Neural progenitor cell (in vitro differentiated cells): ENCODE data around the gene LYAR. TPM values are rescaled to one million over a fixed set of nuclear protein-coding genes. Genes with fewer than 3 reads are reported as not detected.

Experiments
- DNase-seq: peaks from one replicate; pipeline ENCODE4 v3.0.0-alpha.2; 2016; ENCODE audit warnings: low spot score
- H2AFZ ChIP-seq: fragments of 200-600 bp; sonication (generic); replicated peaks from 2 replicates; pipeline ENCODE4 v1.6.1; 2016; ENCODE audit warnings: antibody characterized with exemption
- H3F3A ChIP-seq: fragments of 200-600 bp; sonication (generic); 2 replicates; pipeline ENCODE4 v1.6.1; 2016; ENCODE audit warnings: antibody characterized with exemption, low read depth
- H3K27ac ChIP-seq: fragments of 200-600 bp; sonication (generic); 2 replicates; pipeline ENCODE4 v1.5.1; 2016; ENCODE audit warnings: mild to moderate bottlenecking
- H3K27me3 ChIP-seq: fragments of 200-600 bp; sonication (generic); 2 replicates; pipeline ENCODE4 v1.6.1; 2016; ENCODE audit warnings: mild to moderate bottlenecking, moderate library complexity
- H3K36me3 ChIP-seq: fragments of 200-600 bp; sonication (generic); 2 replicates; pipeline ENCODE4 v1.5.1; 2016
- H3K4me1 ChIP-seq: fragments of 200-600 bp; sonication (generic); 2 replicates; pipeline ENCODE4 v1.6.1; 2016; ENCODE audit warnings: mixed run types
- H3K4me2 ChIP-seq: fragments of 200-600 bp; sonication (generic); 2 replicates; pipeline ENCODE4 v1.6.1; 2016
- H3K4me3 ChIP-seq: fragments of 200-600 bp; sonication (generic); 2 replicates; pipeline ENCODE4 v1.5.1; 2016
- H3K79me2 ChIP-seq: fragments of 200-600 bp; sonication (generic); 2 replicates; pipeline ENCODE4 v1.6.1; 2016; ENCODE audit warnings: low read depth
- H3K9ac ChIP-seq: fragments of 200-600 bp; sonication (generic); 2 replicates; pipeline ENCODE4 v1.6.1; 2016
- H3K9me3 ChIP-seq: fragments of 200-600 bp; sonication (generic); 2 replicates; pipeline ENCODE4 v1.5.1; 2016; ENCODE audit warnings: low read depth
- H4K20me1 ChIP-seq: fragments of 200-600 bp; sonication (generic); 2 replicates; pipeline ENCODE4 v1.6.1; 2016; ENCODE audit warnings: low read depth
- H3K27ac Mint-ChIP-seq: 3 replicates; pipeline ENCODE4 v1.8.0; 2021; ENCODE audit warnings: mixed read lengths
- H3K27me3 Mint-ChIP-seq: 2 replicates; pipeline ENCODE4 v1.8.0; 2022; ENCODE audit warnings: low read depth, mild to moderate bottlenecking, inconsistent platforms, moderate library complexity, mixed read lengths; ENCODE audit not compliant: insufficient read depth
- H3K36me3 Mint-ChIP-seq: 3 replicates; pipeline ENCODE4 v1.8.0; 2021; ENCODE audit warnings: mixed read lengths
- H3K4me1 Mint-ChIP-seq: 3 replicates; pipeline ENCODE4 v1.8.0; 2021; ENCODE audit warnings: mixed read lengths
- H3K4me3 Mint-ChIP-seq: 3 replicates; pipeline ENCODE4 v1.8.0; 2021; ENCODE audit warnings: mild to moderate bottlenecking, moderate library complexity, mixed read lengths
- H3K9me3 Mint-ChIP-seq: 3 replicates; pipeline ENCODE4 v1.8.0; 2020; ENCODE audit warnings: mixed read lengths
- EZH2 ChIP-seq: fragments of 200-600 bp; sonication (generic); IDR thresholded peaks from 2 replicates; pipeline ENCODE4 v1.6.1; 2017; ENCODE audit warnings: antibody characterized with exemption, mild to moderate bottlenecking, moderate library complexity
- EZH2phosphoT487 ChIP-seq: fragments of 200-600 bp; sonication (generic); IDR thresholded peaks from 2 replicates; pipeline ENCODE4 v1.6.1; 2017; ENCODE audit warnings: antibody characterized with exemption
- total RNA-seq: library from RNA; depleted of rRNA; stranded (reverse); fragments of >200 nt; gene quantifications from 2 replicates; pipeline ENCODE4 v1.2.3, GENCODE V29; 2015; ENCODE audit warnings: low replicate concordance
- TF ChIP-seq, protein P1 (sequence below): fragments of 200-600 bp; sonication (generic); IDR thresholded peaks from 2 replicates; pipeline ENCODE4 v1.5.1; 2017; ENCODE audit warnings: antibody characterized with exemption, mild to moderate bottlenecking

The LYAR gene
- total RNA-seq, 1 donor from 2014 or later: 49.0 TPM

DNA sequence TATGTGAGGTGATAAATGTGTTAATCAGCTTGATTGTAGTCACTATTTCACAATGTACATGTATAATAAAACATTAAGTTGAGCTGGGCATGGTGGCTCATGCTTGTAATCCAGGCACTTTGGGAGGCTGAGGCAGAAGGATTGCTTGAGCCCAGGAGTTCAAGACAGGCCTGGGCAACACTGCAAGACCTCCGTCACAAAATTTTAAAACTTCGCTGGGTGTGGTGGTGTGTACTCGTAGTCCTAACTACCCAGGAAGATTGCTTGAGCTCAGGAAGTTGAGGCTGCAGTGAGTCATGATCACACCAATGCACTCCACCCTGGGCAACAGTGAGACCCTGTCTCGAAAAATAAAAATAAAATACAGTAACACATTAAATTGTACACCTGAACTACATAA lies 20.1 kb downstream of the LYAR start:
- Histone ChIP-seq H3K79me2 (no peaks in the 10 kb centered on the region), H3K9me3 (no peaks in the 10 kb centered on the region), H2AFZ (no peak overlapping the region), H3K4me2 (no peak overlapping the region), H4K20me1 (no peaks in the 10 kb centered on the region), H3K9ac (no peak overlapping the region), H3K27ac (no peak overlapping the region), H3K4me1 (no peaks in the 10 kb centered on the region), H3K4me3 (no peak overlapping the region), H3K36me3 (peaks cover 5% of the 10 kb centered on the region), H3K27me3 (no peaks in the 10 kb centered on the region), H3F3A (no peaks in the 10 kb centered on the region)
- TF ChIP-seq EZH2phosphoT487 (no peak), EZH2 (no peak)
- TF ChIP-seq, protein P1, sequence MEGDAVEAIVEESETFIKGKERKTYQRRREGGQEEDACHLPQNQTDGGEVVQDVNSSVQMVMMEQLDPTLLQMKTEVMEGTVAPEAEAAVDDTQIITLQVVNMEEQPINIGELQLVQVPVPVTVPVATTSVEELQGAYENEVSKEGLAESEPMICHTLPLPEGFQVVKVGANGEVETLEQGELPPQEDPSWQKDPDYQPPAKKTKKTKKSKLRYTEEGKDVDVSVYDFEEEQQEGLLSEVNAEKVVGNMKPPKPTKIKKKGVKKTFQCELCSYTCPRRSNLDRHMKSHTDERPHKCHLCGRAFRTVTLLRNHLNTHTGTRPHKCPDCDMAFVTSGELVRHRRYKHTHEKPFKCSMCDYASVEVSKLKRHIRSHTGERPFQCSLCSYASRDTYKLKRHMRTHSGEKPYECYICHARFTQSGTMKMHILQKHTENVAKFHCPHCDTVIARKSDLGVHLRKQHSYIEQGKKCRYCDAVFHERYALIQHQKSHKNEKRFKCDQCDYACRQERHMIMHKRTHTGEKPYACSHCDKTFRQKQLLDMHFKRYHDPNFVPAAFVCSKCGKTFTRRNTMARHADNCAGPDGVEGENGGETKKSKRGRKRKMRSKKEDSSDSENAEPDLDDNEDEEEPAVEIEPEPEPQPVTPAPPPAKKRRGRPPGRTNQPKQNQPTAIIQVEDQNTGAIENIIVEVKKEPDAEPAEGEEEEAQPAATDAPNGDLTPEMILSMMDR: no peak
- H3K27me3 Mint-ChIP-seq: peaks cover 2% of the 10 kb centered on the region
- H3K36me3 Mint-ChIP-seq: peaks cover 7% of the 10 kb centered on the region
- no peaks in the 10 kb centered on the region for H3K4me1 Mint-ChIP-seq
- no peak overlapping the region for H3K4me3 Mint-ChIP-seq
- H3K9me3 Mint-ChIP-seq: no peaks in the 10 kb centered on the region
- no peak for DNase-seq
- H3K27ac Mint-ChIP-seq: no peak overlapping the region

DNA sequence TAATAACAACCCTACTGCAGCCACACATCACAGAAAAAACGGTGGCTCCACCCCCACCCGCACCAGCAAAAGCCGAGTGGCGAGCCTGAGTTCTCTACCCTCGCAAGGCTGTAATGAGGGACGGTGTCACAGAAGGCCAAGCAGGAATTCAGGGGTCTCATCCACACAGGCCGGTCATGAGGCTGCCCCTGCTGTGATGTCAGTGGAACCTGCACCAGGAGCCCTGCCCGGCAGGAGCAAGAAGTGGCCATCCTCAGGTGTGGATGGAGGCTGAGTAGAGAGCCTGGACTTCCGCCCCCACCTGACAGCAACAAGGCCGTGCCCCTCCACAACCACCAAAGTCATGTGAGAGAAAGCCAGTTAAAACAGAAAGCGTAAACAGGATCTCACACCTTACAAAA lies 20.6 kb downstream of the LYAR start:
- H3K27ac ChIP-seq: no peak overlapping the region
- no peak overlapping the region for H3K4me2 ChIP-seq
- Mint-ChIP-seq H3K9me3 (no peaks in the 10 kb centered on the region), H3K4me1 (no peaks in the 10 kb centered on the region), H3K36me3 (peaks cover 7% of the 10 kb centered on the region), H3K4me3 (no peak overlapping the region), H3K27me3 (peaks cover 2% of the 10 kb centered on the region), H3K27ac (no peak overlapping the region)
- H3K9me3 ChIP-seq: no peaks in the 10 kb centered on the region
- H4K20me1 ChIP-seq: no peaks in the 10 kb centered on the region
- H3K79me2 ChIP-seq: no peaks in the 10 kb centered on the region
- H3F3A ChIP-seq: no peaks in the 10 kb centered on the region
- H3K4me1 ChIP-seq: no peaks in the 10 kb centered on the region
- no peak overlapping the region for H3K4me3 ChIP-seq
- TF ChIP-seq EZH2phosphoT487 (no peak), EZH2 (no peak)
- TF ChIP-seq, protein P1: no peak
- no peak for DNase-seq
- H3K9ac ChIP-seq: no peak overlapping the region
- H2AFZ ChIP-seq: no peak overlapping the region
- H3K27me3 ChIP-seq: no peaks in the 10 kb centered on the region
- H3K36me3 ChIP-seq: peaks cover 5% of the 10 kb centered on the region

DNA sequence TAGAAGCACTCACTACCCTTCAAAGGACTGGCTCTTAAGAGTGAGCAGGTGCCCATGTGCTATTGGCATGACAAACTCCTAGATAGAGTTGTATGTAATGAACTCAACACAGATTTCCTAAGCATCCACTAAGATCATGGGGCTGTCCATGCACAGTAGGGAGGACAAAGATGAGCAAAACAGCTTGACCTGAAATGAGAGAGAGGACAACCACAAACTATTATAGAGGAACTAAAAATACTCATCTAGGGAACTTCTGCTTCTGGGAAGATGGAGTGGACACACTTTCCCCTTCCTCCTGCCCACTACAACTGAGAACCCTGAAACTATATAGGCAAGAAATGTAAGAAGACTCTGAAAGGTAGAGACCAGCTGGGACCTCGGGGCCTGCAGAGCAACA lies 21.2 kb downstream of the LYAR start:
- H3K36me3 Mint-ChIP-seq: peaks cover 7% of the 10 kb centered on the region
- peaks cover 2% of the 10 kb centered on the region for H3K27me3 Mint-ChIP-seq
- H3K4me2 ChIP-seq: no peak overlapping the region
- H3K27ac Mint-ChIP-seq: no peak overlapping the region
- no peak overlapping the region for H3K4me3 Mint-ChIP-seq
- no peak for DNase-seq
- no peaks in the 10 kb centered on the region for H3K27me3 ChIP-seq
- no peaks in the 10 kb centered on the region for H3K9me3 Mint-ChIP-seq
- H3K36me3 ChIP-seq: peaks cover 5% of the 10 kb centered on the region
- H3K4me3 ChIP-seq: no peak overlapping the region
- H3K27ac ChIP-seq: no peak overlapping the region
- no peaks in the 10 kb centered on the region for H3K9me3 ChIP-seq
- H3K4me1 ChIP-seq: no peaks in the 10 kb centered on the region
- H3K4me1 Mint-ChIP-seq: no peaks in the 10 kb centered on the region
- no peaks in the 10 kb centered on the region for H3F3A ChIP-seq
- no peaks in the 10 kb centered on the region for H4K20me1 ChIP-seq
- no peak for TF ChIP-seq EZH2phosphoT487
- TF ChIP-seq, protein P1: no peak
- no peak for TF ChIP-seq EZH2
- H2AFZ ChIP-seq: no peak overlapping the region
- no peaks in the 10 kb centered on the region for H3K79me2 ChIP-seq
- H3K9ac ChIP-seq: no peak overlapping the region

DNA sequence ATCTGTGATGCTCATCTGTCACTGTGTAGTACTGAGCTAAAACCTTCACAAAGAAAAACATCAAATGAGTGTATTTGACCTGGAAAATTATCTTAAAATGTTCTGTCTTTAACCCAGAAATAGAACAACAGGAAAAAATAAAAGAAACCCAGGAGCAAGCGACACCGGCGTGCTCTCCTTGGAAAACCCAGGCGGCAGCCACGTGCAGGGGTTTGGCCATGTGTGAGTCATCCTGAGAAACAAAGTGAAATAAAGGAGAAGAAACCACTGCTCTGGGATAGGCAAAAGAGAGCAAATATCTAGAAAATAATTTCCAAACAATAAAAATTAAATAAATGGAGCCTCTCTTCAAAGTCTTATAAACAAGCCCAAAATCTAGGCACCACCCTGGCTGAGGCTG lies 22.0 kb downstream of the LYAR start:
- no peaks in the 10 kb centered on the region for H3K9me3 ChIP-seq
- Mint-ChIP-seq H3K27me3 (peaks cover 2% of the 10 kb centered on the region), H3K4me3 (no peak overlapping the region), H3K4me1 (no peaks in the 10 kb centered on the region), H3K9me3 (no peaks in the 10 kb centered on the region), H3K27ac (no peak overlapping the region), H3K36me3 (peaks cover 4% of the 10 kb centered on the region)
- H3F3A ChIP-seq: no peaks in the 10 kb centered on the region
- H3K4me2 ChIP-seq: no peak overlapping the region
- no peaks in the 10 kb centered on the region for H4K20me1 ChIP-seq
- H3K27me3 ChIP-seq: no peaks in the 10 kb centered on the region
- no peak for DNase-seq
- no peak overlapping the region for H3K4me3 ChIP-seq
- H3K27ac ChIP-seq: no peak overlapping the region
- H3K9ac ChIP-seq: no peak overlapping the region
- no peaks in the 10 kb centered on the region for H3K4me1 ChIP-seq
- H2AFZ ChIP-seq: no peak overlapping the region
- H3K79me2 ChIP-seq: no peaks in the 10 kb centered on the region
- peaks cover 5% of the 10 kb centered on the region for H3K36me3 ChIP-seq
- TF ChIP-seq, protein P1: no peak
- TF ChIP-seq EZH2 (no peak), EZH2phosphoT487 (no peak)
